Keratinocyte (primary cell): ENCODE results near the gene FAM83C. TPM values are rescaled to one million over a fixed set of nuclear protein-coding genes. Genes with fewer than 3 reads are reported as not detected.

Experiments used
- DNase-seq: peaks from one replicate; pipeline ENCODE4 v3.0.0-alpha.2; 2011; ENCODE audit warnings: low read depth, missing footprints, low spot score
- FAIRE-seq: peaks from 2 replicates; lab custom pipeline; 2011; peaks lifted over from hg19 to GRCh38; lab: Jason Lieb, UNC
- H2AFZ ChIP-seq: 2 replicates; pipeline ENCODE4 v1.6.0; 2012; ENCODE audit warnings: low read length, control low read depth, inconsistent platforms; ENCODE audit not compliant: control insufficient read depth
- H3K27ac ChIP-seq: 2 replicates; pipeline ENCODE4 v1.5.1; 2011; ENCODE audit warnings: low read length; ENCODE audit not compliant: control insufficient read depth, insufficient read depth
- H3K27me3 ChIP-seq: 3 replicates; pipeline ENCODE4 v1.6.0; 2011; ENCODE audit warnings: low read length; ENCODE audit not compliant: control insufficient read depth, insufficient read depth; ENCODE audit errors: extremely low read depth
- H3K36me3 ChIP-seq, 2 experiments: 2 replicates in 1 of 2; 3 replicates in 1 of 2; pipeline ENCODE4 v1.5.1; 2011; ENCODE audit warnings: low read length in 2 of 2, mild to moderate bottlenecking in 1 of 2; ENCODE audit not compliant: control insufficient read depth in 2 of 2, insufficient read depth in 2 of 2; ENCODE audit errors: extremely low read depth in 1 of 2
- H3K4me1 ChIP-seq: 3 replicates; pipeline ENCODE4 v1.5.1; 2011; ENCODE audit warnings: low read length; ENCODE audit not compliant: control insufficient read depth, insufficient read depth; ENCODE audit errors: extremely low read depth
- H3K4me2 ChIP-seq: 3 replicates; pipeline ENCODE4 v1.6.0; 2011; ENCODE audit warnings: low read depth, low read length; ENCODE audit not compliant: control insufficient read depth, insufficient read depth; ENCODE audit errors: extremely low read depth
- H3K4me3 ChIP-seq, 3 experiments: fragments of 200-600 bp in 1 of 3; sonication (generic) in 1 of 3; 2 replicates in 2 of 3; 3 replicates in 1 of 3; pipeline ENCODE4 v1.5.1; 2011 to 2016; ENCODE audit warnings: low read length in 3 of 3, mild to moderate bottlenecking in 3 of 3, control low read depth in 2 of 3, inconsistent platforms in 1 of 3, low read depth in 1 of 3, mixed read lengths in 1 of 3, mixed run types in 1 of 3, moderate library complexity in 1 of 3; ENCODE audit not compliant: control insufficient read depth in 2 of 3, insufficient read depth in 2 of 3; ENCODE audit errors: extremely low read depth in 1 of 3
- H3K79me2 ChIP-seq: 2 replicates; pipeline ENCODE4 v1.6.0; 2012; ENCODE audit warnings: low read length; ENCODE audit not compliant: control insufficient read depth, insufficient read depth
- H3K9ac ChIP-seq: 3 replicates; pipeline ENCODE4 v1.6.0; 2011; ENCODE audit warnings: low read length; ENCODE audit not compliant: control insufficient read depth, insufficient read depth; ENCODE audit errors: extremely low read depth
- H3K9me1 ChIP-seq: 3 replicates; pipeline ENCODE4 v1.6.0; 2011; ENCODE audit warnings: low read length; ENCODE audit not compliant: control insufficient read depth, insufficient read depth; ENCODE audit errors: extremely low read depth
- H3K9me3 ChIP-seq: 2 replicates; pipeline ENCODE4 v1.5.1; 2012; ENCODE audit warnings: low read depth, low read length; ENCODE audit not compliant: control insufficient read depth
- H4K20me1 ChIP-seq: 3 replicates; pipeline ENCODE4 v1.6.0; 2011; ENCODE audit warnings: low read length; ENCODE audit not compliant: control insufficient read depth, insufficient read depth; ENCODE audit errors: extremely low read depth
- EZH2 ChIP-seq: IDR thresholded peaks from one replicate; pipeline ENCODE4 v1.6.1; 2012; ENCODE audit warnings: inconsistent platforms, mild to moderate bottlenecking, low read length, moderate library complexity
- dilution Hi-C: fragments of 300-500 bp; cut with MboI; formaldehyde crosslinking; loops from one replicate; pipeline ENCODE4 v1.7.0; 2020; ENCODE audit warnings: low sequenced_read_pairs; ENCODE audit not compliant: extremely low pct_ligation_motif_present
- polyA plus RNA-seq, 5 experiments: library from polyadenylated mRNA; depleted of rRNA in 3 of 5; stranded (reverse) in 3 of 5; stranded (forward) in 1 of 5; unstranded in 1 of 5; fragments of >200 nt; gene quantifications; 1 replicate in 1 of 5; 2 replicates in 3 of 5; 3 replicates in 1 of 5; pipeline versions ENCODE4 v1.2.1 to v1.2.3, GENCODE V29; 2011 to 2012; ENCODE audit warnings: missing spikeins in 2 of 5, low read depth in 1 of 5, low replicate concordance in 1 of 5
- TF ChIP-seq, protein P1 (sequence below), 3 experiments: IDR thresholded peaks in 1 of 3; conservative IDR thresholded peaks in 1 of 3; optimal IDR thresholded peaks in 1 of 3; 2 replicates in 2 of 3; 3 replicates in 1 of 3; pipeline versions ENCODE3 to v1.5.1; 2011; ENCODE audit warnings: low read length in 3 of 3, mild to moderate bottlenecking in 3 of 3, moderate library complexity in 2 of 3, control low read depth in 1 of 3, inconsistent platforms in 1 of 3; ENCODE audit not compliant: insufficient read depth in 2 of 3; ENCODE audit errors: extremely low read depth in 1 of 3

The FAM83C gene
- polyA plus RNA-seq, 1 donor (not counting 4 experiments of a cell fraction or from before 2014, with no cell fraction given): 12.4 TPM

DNA sequence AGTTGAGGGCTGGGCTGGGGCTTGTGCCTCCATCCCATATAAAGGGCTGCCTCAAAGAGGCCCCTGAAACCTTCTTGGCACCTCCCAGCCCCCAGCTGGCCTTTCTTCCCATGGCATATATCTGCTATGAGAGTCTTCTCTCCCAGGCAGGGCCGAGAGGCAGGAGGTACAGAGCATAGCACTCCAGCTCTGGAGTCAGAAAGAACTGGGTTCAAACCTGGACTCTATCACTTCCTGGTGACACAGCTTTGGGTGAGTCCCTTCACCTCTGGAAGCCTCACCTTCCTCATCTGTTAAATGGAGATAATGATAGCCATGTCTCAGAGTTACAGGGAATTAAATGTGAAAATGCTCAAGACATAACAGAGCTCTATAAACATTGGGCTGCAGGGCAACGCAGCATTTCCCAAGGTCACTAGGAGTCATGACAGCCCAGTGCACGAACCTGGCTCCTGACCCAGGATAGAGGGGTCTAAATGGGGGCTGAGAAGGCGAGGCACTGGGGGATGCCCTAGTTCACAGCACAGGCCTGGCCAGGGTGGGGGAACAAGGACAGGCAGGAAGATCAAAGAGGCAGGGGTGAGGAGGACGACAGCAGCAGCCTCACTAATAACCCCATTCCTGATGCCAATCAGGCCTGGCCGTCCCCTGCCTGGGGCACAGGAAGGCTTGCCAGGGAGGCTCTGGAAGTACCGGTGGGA lies 1.9 kb downstream of the FAM83C start:
- Histone ChIP-seq H3K4me2 (peak overlapping the region; percentile 63), H4K20me1 (no peaks in the 10 kb centered on the region), H3K36me3 (no peaks in the 10 kb centered on the region), H3K27me3 (no peaks in the 10 kb centered on the region), H3K4me1 (peaks cover 31% of the 10 kb centered on the region), H3K9me3 (no peaks in the 10 kb centered on the region), H3K27ac (no peak overlapping the region), H3K9ac (no peak overlapping the region), H3K4me3 (peak overlapping the region in 2 of 3 experiments; percentile 25 to 28), H3K79me2 (peaks cover 2% of the 10 kb centered on the region), H3K9me1 (no peaks in the 10 kb centered on the region), H2AFZ (no peak overlapping the region)
- FAIRE-seq (no peak), DNase-seq (no peak)
- dilution Hi-C loops: no loop called here
- no peak for TF ChIP-seq EZH2

DNA sequence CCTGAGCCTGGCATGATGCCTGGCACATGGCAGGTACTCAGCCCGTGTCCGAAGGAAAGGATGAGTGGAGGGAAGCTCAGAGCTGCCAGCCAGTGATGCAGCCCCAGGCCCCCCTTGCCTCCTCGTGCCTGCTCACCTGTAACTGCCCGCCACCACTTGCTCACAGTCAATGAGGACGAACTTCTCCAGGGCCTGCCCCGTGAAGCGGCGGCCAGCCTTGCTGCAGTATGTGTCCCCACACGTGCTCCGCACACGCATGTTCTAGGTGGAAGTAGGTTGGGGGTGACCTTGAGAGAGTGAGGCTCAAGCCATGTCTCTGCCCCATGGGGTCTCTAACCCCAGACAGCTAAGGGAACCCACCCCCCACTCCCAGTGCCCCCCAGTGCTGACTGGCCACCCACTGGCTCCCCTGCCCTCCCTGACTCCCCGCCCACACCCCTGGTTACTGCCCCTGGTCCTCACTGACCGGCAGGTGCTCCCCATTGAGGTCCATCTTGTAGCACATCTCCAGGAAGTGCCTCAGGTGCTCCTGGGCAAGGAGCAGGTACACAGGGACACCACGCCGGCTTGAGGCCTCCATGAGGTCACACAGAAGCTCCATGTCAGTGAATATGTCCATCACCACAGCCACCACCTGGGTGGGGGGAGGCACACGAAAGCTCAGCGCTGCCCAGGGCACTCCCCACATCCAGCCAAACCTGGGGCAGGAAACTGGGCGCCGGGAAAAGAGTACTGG lies 3.7 kb downstream of the FAM83C start:
- H3K9me3 ChIP-seq: no peaks in the 10 kb centered on the region
- DNase-seq (no peak), FAIRE-seq (no peak)
- TF ChIP-seq EZH2: no peak
- TF ChIP-seq, protein P1, sequence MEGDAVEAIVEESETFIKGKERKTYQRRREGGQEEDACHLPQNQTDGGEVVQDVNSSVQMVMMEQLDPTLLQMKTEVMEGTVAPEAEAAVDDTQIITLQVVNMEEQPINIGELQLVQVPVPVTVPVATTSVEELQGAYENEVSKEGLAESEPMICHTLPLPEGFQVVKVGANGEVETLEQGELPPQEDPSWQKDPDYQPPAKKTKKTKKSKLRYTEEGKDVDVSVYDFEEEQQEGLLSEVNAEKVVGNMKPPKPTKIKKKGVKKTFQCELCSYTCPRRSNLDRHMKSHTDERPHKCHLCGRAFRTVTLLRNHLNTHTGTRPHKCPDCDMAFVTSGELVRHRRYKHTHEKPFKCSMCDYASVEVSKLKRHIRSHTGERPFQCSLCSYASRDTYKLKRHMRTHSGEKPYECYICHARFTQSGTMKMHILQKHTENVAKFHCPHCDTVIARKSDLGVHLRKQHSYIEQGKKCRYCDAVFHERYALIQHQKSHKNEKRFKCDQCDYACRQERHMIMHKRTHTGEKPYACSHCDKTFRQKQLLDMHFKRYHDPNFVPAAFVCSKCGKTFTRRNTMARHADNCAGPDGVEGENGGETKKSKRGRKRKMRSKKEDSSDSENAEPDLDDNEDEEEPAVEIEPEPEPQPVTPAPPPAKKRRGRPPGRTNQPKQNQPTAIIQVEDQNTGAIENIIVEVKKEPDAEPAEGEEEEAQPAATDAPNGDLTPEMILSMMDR (optimal IDR thresholded peaks at IDR 0.05 in 1 of 3, IDR thresholded peaks at IDR 0.05 in 1 of 3, conservative IDR thresholded peaks at IDR 0.05 in 1 of 3; ENCODE audit: extremely low read depth in 1 of 3, insufficient read depth in 2 of 3, low read length in 3 of 3): no peak
- H3K4me2 ChIP-seq: no peak overlapping the region
- no peaks in the 10 kb centered on the region for H4K20me1 ChIP-seq
- H3K9me1 ChIP-seq: no peaks in the 10 kb centered on the region
- no peak overlapping the region for H3K27ac ChIP-seq
- no peak overlapping the region for H3K4me3 ChIP-seq
- peaks cover 0 to 5% of the 10 kb centered on the region in 2 experiments for H3K36me3 ChIP-seq
- no peak overlapping the region for H2AFZ ChIP-seq
- H3K9ac ChIP-seq: no peak overlapping the region
- H3K4me1 ChIP-seq: peaks cover 37% of the 10 kb centered on the region
- dilution Hi-C loops: no loop called here
- H3K79me2 ChIP-seq: peaks cover 13% of the 10 kb centered on the region
- no peaks in the 10 kb centered on the region for H3K27me3 ChIP-seq
